NCI-H446 (cell line): ENCODE results near the gene TNNI3K.

Source experiments
- DNase-seq, 2 experiments: peaks; one replicate each; lab custom pipeline; 2025; lab: John Stamatoyannopoulos, UW

TNNI3K gene

DNA sequence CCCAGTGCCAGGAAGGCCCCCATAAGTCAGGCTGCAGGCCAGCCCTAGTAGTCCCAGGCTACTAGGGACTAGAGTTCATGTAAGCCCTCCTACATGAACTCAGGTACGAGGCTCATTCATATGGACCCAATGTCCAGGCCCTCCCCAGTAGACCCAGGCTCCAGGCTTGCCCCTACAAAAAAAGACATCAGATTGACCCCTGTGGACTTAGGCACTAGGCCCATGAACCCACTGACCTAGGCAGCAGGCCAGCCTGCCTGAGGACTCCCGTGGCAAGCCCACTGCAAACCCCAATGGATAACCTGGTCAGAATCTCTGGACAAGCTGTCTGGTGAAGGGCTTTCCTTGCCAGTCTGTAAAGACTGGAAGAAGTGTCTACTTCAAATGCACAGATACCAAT, 51.2 kb downstream of the TNNI3K start:
- no peak for DNase-seq

DNA sequence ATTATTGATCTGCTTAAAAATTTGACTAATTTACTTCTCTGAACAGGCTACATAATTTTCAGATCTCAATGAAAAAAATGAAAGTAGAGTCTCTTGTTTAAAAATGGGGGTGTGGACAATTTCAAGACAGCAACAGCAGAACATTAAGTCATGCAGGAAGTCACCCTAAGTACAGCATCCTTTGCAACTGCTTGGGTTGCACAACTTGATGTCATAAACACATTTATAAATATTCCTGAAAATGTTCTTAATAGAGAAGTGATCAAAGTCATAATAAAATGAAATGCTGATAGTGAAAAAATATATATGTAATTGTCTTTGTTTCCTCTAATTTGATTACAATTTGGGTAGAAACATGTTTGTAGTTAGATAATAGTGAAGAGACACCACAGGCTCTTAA, 79.3 kb downstream of the TNNI3K start:
- no peak for DNase-seq

- no peak for DNase-seq
These were observed 81.1 kb downstream of the TNNI3K start for GRCh38 chr1:74316302-74316701.

- DNase-seq, result no peak
These were observed 82.5 kb downstream of the TNNI3K start for GRCh38 chr1:74317663-74318062.

GRCh38 chr1:74323937-74324473, 88.8 kb downstream of the TNNI3K start:
- DNase-seq, result no peak

DNA sequence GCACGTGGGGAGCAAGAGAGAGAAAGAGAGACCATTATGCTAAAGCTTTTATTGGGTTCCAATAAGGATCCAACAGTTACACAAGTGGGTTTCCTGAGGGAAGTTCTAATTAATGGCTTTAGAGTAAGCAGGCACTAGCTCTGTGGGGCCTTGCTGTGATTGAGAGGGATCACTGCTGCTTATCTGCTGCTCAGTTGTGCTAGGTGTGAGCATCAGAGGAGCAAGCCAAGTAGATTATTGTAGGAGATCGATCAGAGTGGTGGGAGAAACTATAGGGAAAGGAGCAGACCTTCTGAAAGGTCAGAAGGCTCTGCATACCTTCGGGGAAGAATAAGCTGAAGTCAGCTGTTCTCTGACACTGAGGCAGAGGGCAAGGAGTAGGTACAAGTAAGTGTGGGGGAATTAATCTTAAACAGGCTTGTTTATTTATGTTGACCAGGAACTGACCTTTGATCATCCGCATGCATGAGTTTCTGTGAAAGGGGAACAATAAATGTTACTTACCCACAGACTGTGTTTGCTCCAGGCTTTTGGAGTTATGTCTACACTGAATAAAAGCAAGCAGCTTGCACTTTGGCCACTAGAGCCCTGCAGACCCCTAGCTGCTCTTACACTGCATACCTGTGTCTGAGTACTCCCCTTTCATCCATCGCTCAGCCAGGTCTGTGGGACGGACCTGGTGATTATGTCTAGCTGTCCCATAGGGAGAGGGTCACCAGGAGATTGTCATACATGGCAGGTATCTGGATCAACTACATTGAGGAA, 89.7 kb downstream of the TNNI3K start:
- DNase-seq, result no peak

DNA sequence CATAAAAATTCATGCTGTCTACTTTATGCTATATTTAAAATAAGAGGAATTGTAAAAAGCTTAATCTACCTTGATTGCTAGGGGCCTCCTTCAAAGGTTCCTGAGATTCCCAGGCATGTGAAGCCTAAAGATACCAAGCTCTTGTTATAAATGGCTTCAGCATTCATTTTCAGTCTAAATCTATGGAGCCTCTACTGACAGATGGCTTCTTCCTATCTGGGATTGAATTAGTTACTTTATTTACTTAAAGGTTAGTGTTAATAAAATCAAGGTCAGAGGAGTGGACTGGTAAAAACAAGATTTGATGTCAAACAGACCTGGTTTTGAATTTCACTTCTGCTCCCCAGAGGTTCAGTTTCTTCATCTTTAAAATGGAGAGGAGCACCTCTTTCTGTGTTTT, 93.7 kb downstream of the TNNI3K start:
- no peak for DNase-seq

DNA sequence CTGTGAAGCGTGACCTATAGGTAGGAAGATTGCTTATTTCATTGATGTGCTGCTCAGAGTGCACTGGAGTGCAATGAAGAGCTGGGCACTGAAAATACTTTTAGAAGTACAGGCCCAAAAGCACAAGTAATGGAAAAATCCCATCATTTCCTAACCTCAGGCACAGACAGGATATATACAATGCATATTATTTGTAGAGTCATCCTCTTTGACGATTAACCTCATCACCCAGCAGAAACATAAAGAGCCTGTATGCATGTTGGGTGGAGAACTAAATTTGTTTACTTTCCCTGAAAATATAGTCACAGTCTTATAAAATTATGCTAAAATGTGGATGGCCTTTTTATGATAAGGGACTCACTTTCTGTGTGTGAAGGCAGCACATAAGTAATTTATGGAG, 98.1 kb downstream of the TNNI3K start:
- DNase-seq, result no peak

DNA sequence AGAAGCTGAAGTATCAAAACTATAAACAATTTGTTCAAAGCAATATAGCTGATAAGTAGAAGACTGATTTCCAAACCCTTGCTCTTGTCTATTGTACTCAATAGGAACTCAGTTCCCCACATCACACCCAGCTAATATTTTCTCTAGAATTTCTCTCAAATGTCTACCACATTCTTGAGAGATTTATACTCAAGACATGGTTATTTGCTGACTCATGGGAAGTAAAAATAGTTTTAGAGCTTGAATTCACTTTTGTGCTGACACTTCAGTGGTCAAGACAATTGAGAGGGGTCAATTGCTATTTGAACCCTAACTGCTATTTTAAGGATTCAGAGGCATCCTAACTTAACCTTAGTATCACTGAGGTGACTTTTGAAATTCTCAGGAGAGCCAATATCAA, 99.0 kb downstream of the TNNI3K start:
- no peak for DNase-seq

- no peak for DNase-seq
These were observed 105.5 kb downstream of the TNNI3K start for GRCh38 chr1:74340656-74341055.

GRCh38 chr1:74341702-74342339, 106.6 kb downstream of the TNNI3K start:
- DNase-seq, result no peak

- DNase-seq, result peak; percentile 71 to 79
These were observed 108.0 kb downstream of the TNNI3K start for GRCh38 chr1:74343216-74343615.

DNA sequence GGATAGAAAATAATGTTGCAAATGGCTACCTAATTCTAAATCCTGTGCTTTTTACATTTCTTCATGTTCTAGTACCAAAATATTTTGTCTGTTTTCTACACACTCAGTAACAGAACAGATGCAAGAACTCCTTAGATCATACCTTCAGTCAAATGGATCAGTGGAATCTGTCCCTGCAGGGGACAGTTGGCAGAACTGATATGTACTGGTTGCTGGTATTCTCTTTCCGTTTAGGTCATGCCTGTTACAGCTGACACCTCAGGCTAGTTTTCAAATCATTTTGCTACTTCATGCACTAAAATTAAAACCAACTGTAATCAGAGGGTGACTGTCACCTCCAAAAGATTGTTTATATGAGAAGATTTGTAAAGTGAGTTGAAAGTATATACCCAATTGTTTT, 109.2 kb downstream of the TNNI3K start:
- no peak for DNase-seq

- no peak for DNase-seq
These were observed 121.3 kb downstream of the TNNI3K start for GRCh38 chr1:74356493-74356892.

DNA sequence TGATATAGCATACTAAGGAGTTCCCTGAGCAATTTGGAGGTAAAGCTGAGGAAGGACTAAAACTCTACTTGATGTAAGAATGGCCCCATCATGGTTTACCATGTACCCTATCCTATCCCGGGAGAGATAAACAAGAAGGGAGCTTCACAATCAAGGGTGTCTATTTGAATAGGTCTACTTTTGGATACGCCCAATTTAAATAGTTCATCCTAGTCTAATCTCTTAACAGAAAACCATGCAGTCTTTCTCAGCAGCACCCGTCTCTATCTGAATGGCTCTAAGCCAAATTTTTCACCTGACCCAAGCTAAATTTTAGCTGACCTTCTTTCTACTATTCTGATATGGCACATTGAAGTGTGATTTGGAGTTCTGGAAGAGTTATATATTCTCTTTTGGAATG, 122.0 kb downstream of the TNNI3K start:
- DNase-seq, result no peak

- no peak for DNase-seq
These were observed 122.6 kb downstream of the TNNI3K start for GRCh38 chr1:74357756-74358155.

- no peak for DNase-seq
These were observed 127.5 kb downstream of the TNNI3K start for GRCh38 chr1:74362691-74363090.

DNA sequence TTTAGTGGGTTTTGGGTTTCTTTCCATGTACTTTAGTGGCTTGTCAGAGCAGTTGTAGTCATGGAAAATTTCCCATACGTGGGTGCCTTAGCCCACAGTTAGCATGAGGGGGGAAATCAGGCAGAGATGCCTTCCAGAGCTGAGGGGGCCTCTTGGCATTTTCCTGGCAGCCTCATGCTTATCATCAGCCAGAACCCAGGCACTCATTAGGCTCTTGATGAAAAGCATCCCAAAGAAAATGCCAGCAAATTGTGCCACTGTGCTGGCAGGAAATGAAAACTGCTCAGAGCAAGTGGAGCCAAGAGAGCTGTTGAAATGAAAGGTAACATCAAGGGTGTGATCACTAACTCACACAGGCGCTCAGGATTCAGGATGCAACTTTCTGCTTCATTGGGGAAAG, 128.0 kb downstream of the TNNI3K start:
- DNase-seq, result peak; percentile 52 to 61

DNA sequence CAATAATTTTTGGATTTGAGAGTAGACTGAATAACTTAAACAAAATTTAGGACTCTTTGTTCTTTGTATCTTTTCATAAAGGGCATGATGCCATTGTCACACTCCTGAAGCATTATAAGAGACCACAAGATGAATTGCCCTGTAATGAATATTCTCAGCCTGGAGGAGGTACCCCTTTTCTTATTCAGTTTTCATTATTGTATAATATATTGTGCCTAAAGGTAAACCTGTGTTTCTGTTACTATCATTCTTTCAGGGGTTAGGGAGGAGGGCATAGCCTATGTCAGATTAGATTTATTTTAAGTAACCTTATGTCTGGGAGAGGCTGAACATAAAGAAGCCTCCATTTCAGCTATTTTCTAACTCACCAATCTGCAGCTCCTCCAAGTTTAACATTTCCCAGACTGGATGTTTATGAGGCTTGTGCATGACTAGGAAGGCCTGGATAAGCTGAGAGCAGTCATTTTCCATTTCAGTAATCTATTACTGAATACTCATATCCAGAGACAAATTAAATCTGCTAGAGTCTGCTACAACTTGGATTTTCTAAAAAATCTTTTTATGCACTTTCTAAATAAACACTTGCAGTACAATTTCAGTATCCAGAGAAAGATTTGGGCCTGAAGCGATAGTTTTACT, 132.1 kb downstream of the TNNI3K start:
- no peak for DNase-seq

GRCh38 chr1:74368335-74368734, 133.1 kb downstream of the TNNI3K start:
- no peak for DNase-seq

GRCh38 chr1:74375376-74375775, 140.2 kb downstream of the TNNI3K start:
- no peak for DNase-seq

GRCh38 chr1:74380252-74380651, 145.1 kb downstream of the TNNI3K start:
- no peak for DNase-seq

- DNase-seq, result no peak
These were observed 153.7 kb downstream of the TNNI3K start for GRCh38 chr1:74388855-74389254.
